HG02870 (cell line): Measurements from ENCODE around the gene TSTD1.
"Not testable (repeated sequence)": the region's sequence is repeated elsewhere in the genome, so short reads cannot be mapped to it uniquely, and the experiment has no call there.

Experiments
- ATAC-seq: cut with Tn5 transposase; IDR thresholded peaks from one replicate; pipeline ENCODE4 v1.9.1; 2021; ENCODE audit warnings: mild to moderate bottlenecking, moderate library complexity; ENCODE audit not compliant: unreplicated experiment

The TSTD1 gene

DNA sequence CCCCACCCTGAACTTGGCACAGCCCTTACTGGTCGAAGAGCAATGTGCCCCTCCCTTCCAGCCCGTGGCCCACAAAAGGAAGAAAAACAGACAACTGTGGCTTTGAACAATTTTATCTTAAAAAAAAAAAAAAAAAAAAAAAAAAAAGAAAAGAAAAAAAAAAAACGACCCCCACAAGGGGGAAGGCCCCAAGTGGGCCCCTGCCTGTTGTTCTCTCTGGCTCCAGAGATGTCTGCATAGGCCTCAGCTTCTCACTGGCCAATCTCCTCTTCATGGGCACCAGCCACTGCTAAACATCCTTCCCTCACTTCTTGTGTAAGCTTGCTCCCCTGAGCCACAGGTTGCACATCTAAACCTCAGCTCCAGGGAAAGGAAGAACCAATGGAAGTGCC, 386 bp upstream of the TSTD1 start:
- no peak for ATAC-seq

- ATAC-seq = no peak
Observed at GRCh38 chr1:161037661-161038522, 872 bp downstream of the TSTD1 start.

DNA sequence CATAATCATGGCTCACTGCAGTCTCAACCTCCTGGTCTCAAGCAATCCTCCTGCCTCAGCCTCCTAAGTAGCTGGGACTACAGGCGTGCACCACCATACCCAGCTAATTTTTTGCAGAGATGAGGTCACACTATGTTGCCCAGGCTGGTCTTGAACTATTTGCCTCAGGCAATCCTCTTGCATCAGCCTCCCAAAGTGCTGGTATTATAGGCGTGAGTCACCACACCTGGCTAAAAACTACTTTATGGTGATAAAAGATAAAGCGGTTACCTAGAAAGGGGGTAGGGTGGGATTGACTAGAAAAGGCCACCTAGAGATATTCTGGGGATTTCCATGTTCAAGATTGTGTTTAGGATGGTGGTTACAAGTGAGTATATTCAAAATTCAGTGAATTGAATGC, 5.0 kb downstream of the TSTD1 start:
- ATAC-seq = no peak

- no peak for ATAC-seq
Observed at GRCh38 chr1:161032409-161032808, 6.4 kb downstream of the TSTD1 start.

- no peak for ATAC-seq
Observed at GRCh38 chr1:161031874-161032273, 6.9 kb downstream of the TSTD1 start.

GRCh38 chr1:161029466-161029865, 9.3 kb downstream of the TSTD1 start:
- not testable (repeated sequence) for ATAC-seq

DNA sequence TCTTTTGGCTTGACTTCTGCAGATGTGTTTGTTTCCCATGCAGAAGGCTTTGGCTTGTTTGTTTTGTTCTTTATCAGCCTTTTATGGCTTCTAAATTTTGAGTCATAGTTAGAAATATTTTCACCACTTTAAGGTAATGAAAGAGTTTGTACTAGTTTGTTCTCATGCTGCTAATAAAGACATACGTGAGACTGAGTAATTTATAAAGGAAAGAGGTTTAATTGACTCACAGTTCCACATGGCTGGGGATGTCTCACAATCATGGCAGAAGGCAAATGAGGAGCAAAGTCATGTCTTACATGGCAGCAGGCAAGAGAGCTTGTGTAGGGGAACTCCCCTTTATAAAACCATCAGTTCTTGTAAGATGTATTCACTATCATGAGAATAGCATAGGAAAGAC, 11.8 kb downstream of the TSTD1 start:
- ATAC-seq = not testable (repeated sequence)

DNA sequence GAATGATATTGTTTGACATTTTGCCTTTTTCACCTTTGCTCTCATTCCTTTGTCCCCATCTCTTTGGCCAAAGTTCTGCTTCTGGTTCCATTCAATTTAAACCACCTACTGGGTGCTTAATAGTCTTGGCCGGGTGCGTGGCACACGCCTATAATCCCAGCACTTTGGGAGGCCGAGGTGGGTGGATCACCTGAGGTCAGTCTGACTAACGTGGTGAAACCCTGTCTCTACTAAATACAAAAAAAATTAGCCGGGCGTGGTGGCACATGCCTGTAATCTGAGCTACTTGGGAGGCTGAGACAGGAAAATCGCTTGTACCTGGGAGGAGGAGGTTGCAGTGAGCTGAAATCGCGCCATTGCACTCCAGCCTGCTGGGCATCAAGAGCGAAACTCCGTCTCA, 16.3 kb downstream of the TSTD1 start:
- not testable (repeated sequence) for ATAC-seq

GRCh38 chr1:161021970-161022353, 16.8 kb downstream of the TSTD1 start:
- no peak for ATAC-seq

DNA sequence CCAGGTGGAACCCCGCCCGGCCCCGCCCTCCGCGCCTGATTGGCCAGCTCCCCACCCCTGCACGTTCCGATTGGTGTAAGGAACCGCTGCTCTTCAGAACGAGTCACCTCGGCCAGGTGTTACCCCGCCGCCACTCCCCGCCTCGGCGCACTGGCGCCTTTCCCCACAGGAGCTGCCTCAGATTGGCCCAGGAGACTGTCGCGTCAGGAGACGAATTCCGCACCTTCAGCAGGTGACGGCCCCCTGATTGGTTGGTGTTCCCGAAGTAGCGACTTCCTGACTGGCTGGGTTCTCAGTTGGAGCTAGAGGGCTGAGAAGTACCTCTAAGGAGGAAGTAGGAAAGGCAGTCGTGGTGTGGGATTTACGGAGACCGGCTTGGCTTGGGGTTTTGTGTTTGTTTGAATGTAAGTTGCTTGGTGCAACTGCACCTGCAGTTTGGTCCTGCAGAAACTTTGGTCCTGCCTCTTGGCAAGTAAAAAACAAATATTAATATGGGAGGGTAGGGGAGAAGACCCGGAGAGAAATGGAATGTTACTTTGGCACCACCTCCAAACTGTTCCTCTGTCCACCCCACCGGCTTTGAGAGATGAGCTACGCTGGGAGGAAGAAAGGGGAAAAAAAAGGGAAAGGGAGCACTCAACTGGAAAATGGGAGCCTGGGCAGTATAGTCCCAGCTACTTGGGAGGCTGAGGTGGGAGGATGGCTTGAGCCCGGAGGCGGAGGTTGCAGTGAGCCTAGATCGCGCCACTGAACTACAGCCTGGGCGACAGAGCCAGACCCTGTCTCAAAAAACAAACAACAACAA, 17.4 kb downstream of the TSTD1 start:
- peak; percentile 77 for ATAC-seq

DNA sequence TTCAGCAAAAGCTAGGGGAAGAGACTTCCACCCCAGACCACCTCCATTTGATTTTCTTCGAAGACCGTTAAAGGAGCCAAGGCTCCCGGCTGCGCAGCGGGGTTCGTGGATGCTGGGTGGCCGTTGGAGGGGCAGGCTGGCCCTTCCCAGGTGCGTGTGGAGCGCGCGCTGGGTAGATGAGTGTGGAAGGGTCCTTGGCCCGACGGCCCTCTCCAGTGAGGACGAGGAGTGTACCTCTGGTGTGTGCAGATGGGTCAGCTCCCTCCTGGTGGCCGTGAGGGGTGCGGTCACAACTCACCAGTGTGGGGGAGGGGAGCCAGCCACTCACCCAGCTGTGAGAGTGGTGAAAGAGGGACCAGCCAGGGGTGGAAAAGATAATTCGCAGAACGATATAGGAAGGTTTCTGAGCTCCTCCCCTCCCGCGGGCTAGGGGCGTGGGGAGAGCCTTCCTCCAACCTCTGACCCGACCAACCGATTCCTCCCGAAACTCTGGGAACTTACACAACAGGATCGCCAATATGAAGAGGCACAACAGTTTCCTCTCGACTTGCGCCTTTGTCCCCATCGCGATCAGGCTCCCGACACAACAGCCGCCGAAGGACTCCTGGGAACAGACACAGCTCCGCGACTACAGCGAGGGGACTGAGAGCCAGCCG, 18.1 kb downstream of the TSTD1 start, which contains the start of gene F11R:
Gene F11R (minus strand): TSS at position 644 of the 656 bp plus-strand sequence. CDS start 79 bp downstream, at position 565.
- ATAC-seq = peak; percentile 35

DNA sequence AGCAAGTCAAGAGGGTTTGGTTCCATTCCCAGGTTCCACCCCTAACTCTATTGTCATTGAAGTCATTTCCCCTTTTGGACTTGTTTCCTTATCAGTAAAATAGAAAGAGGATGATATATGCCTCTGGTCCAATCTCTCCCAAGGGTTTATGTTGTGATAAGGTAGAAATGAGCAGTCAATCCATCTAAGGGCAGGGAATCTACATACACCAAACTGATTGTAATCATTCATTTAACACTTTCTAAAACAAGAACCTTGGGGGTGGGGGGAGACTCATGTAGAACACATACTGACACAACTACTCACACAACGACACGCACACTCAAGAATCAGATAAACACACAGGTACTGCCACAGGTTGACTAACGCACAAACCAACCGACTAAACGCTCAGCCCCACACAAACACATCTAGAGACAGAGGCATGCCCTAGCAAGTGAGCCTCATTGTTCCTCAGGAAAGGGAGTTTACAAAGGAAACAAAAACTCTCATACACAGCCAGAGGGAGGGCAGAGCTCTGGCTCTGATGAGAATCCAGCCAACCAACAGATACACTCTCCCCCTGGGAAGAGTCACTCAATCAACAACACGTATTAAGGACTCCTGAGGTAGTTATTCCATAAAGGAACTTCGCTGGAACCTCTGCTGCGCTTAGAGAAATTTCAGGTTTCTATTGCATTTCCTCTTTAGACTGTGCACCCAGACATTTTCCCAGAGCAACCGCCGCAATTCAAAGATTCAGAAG, 18.8 kb downstream of the TSTD1 start:
- peak; percentile 6 for ATAC-seq

DNA sequence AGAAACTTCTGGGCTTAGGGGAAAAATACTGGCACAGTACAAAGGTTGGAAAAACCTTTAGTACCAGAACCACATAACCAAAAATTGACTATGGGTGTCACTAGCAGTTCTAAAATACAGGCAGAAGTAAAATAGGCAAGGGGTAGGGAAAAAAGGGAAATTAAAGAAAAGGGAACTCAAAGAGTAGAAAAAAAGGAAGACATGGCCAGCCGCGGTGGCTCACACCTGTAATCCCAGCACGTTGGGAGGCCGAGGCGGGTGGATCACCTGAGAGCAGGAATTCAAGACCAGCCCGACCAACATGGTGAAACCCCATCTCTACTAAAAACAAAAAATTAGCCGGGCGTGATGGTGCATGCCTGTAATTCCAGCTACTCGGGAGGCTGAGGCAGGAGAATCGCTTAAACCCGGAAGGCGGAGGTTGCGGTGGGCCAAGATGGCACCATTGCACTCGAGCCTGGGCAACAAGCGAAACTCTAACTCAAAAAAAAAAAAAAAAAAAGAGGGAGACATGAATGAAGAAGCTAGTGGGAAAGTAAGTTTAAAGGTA, 19.6 kb downstream of the TSTD1 start:
- ATAC-seq = not testable (repeated sequence)

- ATAC-seq = no peak
Observed at GRCh38 chr1:161018631-161018930, 20.2 kb downstream of the TSTD1 start.

- no peak for ATAC-seq
Observed at GRCh38 chr1:161017756-161018630, 20.8 kb downstream of the TSTD1 start.

DNA sequence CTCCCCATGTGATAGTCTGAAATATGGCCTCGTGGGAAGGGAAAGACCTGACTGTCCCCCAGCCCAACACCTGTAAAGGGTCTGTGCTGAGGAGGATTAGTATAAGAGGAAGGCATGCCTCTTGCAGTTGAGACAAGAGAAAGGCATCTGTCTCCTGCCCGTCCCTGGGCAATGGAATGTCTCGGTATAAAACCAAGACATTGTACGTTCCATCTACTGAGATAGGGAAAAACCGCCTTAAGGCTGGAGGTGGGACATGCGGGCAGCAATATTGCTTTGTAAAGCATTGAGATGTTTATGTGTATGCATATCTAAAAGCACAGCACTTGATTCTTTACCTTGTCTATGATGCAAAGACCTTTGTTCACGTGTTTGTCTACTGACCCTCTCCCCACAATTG, 21.6 kb downstream of the TSTD1 start:
- not testable (repeated sequence) for ATAC-seq

DNA sequence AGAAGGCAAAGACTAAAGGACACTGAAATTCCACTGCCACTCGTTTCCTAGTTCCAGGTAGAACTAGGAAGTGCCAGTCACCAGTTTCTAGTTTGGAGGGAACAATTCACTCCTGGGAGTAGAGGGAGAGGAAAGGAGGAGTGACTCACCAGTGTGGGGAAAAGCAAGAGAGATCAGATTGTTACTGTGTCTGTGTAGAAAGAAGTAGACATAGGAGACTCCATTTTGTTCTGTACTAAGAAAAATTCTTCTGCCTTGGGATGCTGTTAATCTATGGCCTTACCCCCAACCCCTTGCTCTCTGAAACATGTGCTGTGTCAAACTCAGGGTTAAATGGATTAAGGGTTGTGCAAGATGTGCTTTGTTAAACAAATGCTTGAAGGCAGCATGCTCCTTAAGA, 22.1 kb downstream of the TSTD1 start:
- ATAC-seq = not testable (repeated sequence)

GRCh38 chr1:161013488-161014230, 25.1 kb downstream of the TSTD1 start:
- ATAC-seq = peak; percentile 88

GRCh38 chr1:161013131-161013487, 25.7 kb downstream of the TSTD1 start:
- ATAC-seq = no peak
